A549 (cell line): ENCODE results near the gene BTBD7. TPM values are rescaled to one million over a fixed set of nuclear protein-coding genes. Genes with fewer than 3 reads are reported as not detected.

Experiments
- ATAC-seq, 2 experiments: fragments of 200-7000 bp in 1 of 2; fragments of >200 bp in 1 of 2; cut with Nextera tagmentation in 1 of 2; cut with Tn5 transposase in 1 of 2; 3 replicates each; pipeline versions ENCODE4 v1.8.0 to v1.9.1; 2018 to 2020; ENCODE audit warnings: mild to moderate bottlenecking in 1 of 2, moderate library complexity in 1 of 2
- CTCF ChIA-PET: fragments of 300-600 bp; sonication (Branson Sonifier 250); formaldehyde crosslinking; extraction: SDS; loops from one replicate; lab custom pipeline; 2021; ENCODE audit warnings: antibody characterized with exemption, inconsistent platforms; lab: Yijun Ruan, JAX
- POLR2A ChIA-PET: fragments of 350-600 bp; formaldehyde crosslinking; extraction: SDS; loops from one replicate; lab custom pipeline; 2021; ENCODE audit warnings: antibody characterized with exemption, inconsistent platforms; lab: Yijun Ruan, JAX
- DNase-seq, 2 experiments: peaks; one replicate each; pipeline versions ENCODE4 v3.0.0 to v3.0.0-alpha.2; 2011 to 2016; ENCODE audit warnings: low read depth in 1 of 2, low spot score in 1 of 2
- FAIRE-seq: peaks from 2 replicates; lab custom pipeline; 2011; peaks lifted over from hg19 to GRCh38; lab: Jason Lieb, UNC
- H3K27ac ChIP-seq, 2 experiments: fragments of >200 bp; sonication (Bioruptor Twin); formaldehyde crosslinking; 3 replicates each; pipeline ENCODE4 v1.5.1; 2016 to 2017
- H3K4me1 ChIP-seq: fragments of >200 bp; sonication (Bioruptor Twin); formaldehyde crosslinking; 3 replicates; pipeline ENCODE4 v1.6.1; 2016
- H3K4me2 ChIP-seq: fragments of >200 bp; sonication (Bioruptor Twin); formaldehyde crosslinking; 3 replicates; pipeline ENCODE4 v1.6.1; 2016
- H3K4me3 ChIP-seq: fragments of >200 bp; sonication (Bioruptor Twin); formaldehyde crosslinking; 3 replicates; pipeline ENCODE4 v1.5.1; 2016
- H3K9me3 ChIP-seq: fragments of >200 bp; sonication (Bioruptor Twin); formaldehyde crosslinking; 3 replicates; pipeline ENCODE4 v1.6.1; 2016
- BHLHE40 ChIP-seq: IDR thresholded peaks from 2 replicates; pipeline ENCODE4 v1.6.1; 2012; ENCODE audit warnings: low read depth, low read length, inconsistent platforms
- CEBPB ChIP-seq, 2 experiments: fragments of >200 bp in 1 of 2; sonication (Bioruptor Twin) in 1 of 2; formaldehyde crosslinking in 1 of 2; IDR thresholded peaks; 2 replicates each; pipeline ENCODE4 v1.6.1; 2012 to 2016
- CHD2 ChIP-seq: fragments of 150-350 bp; IDR thresholded peaks from 2 replicates; pipeline ENCODE4 v1.6.1; 2014; ENCODE audit warnings: low read length; ENCODE audit not compliant: partially characterized antibody
- FOXS1 ChIP-seq: fragments of 250-450 bp; sonication (Bioruptor Pico); IDR thresholded peaks from 2 replicates; pipeline ENCODE4 v1.5.0; 2020; ENCODE audit warnings: mild to moderate bottlenecking, moderate library complexity
- GATA3 ChIP-seq: IDR thresholded peaks from 2 replicates; pipeline ENCODE4 v1.6.1; 2012; ENCODE audit warnings: borderline replicate concordance
- HDAC2 ChIP-seq: fragments of 200-600 bp; sonication (generic); IDR thresholded peaks from 2 replicates; pipeline ENCODE4 v1.6.1; 2016
- HEYL ChIP-seq: fragments of 250-450 bp; sonication (Bioruptor Pico); IDR thresholded peaks from 2 replicates; pipeline ENCODE4 v1.8.0; 2021; ENCODE audit warnings: mild to moderate bottlenecking, moderate library complexity
- HOXB5 ChIP-seq: fragments of 250-450 bp; sonication (Bioruptor Pico); IDR thresholded peaks from 2 replicates; pipeline ENCODE4 v1.5.0; 2020; ENCODE audit warnings: mild to moderate bottlenecking, moderate library complexity
- JUN ChIP-seq, 2 experiments: fragments of >200 bp; sonication (Bioruptor Twin); formaldehyde crosslinking; IDR thresholded peaks; 2 replicates in 1 of 2; 3 replicates in 1 of 2; pipeline ENCODE4 v1.6.1; 2016 to 2017
- KDM5A ChIP-seq: fragments of 200-600 bp; sonication (generic); IDR thresholded peaks from 2 replicates; pipeline ENCODE4 v1.6.1; 2016; ENCODE audit warnings: antibody characterized with exemption, mild to moderate bottlenecking
- MAFK ChIP-seq: fragments of 450-650 bp; IDR thresholded peaks from 2 replicates; pipeline ENCODE4 v1.6.1; 2014; ENCODE audit not compliant: partially characterized antibody
- MAZ ChIP-seq: fragments of 150-350 bp; IDR thresholded peaks from 2 replicates; pipeline ENCODE4 v1.6.1; 2014; ENCODE audit warnings: antibody characterized with exemption, low read depth, low read length, borderline replicate concordance
- MYC ChIP-seq: IDR thresholded peaks from 2 replicates; pipeline ENCODE4 v1.6.1; 2012; ENCODE audit warnings: mild to moderate bottlenecking, inconsistent platforms, low read length, improper control_type of control experiment, borderline replicate concordance
- NR3C1 ChIP-seq: fragments of >200 bp; sonication (Bioruptor Twin); formaldehyde crosslinking; IDR thresholded peaks from 3 replicates; pipeline ENCODE4 v1.6.1; 2017
- PHF8 ChIP-seq: fragments of 200-600 bp; sonication (generic); IDR thresholded peaks from 2 replicates; pipeline ENCODE4 v1.6.1; 2016; ENCODE audit warnings: low read depth, mild to moderate bottlenecking, antibody characterized with exemption, moderate library complexity, borderline replicate concordance
- POLR2A ChIP-seq: IDR thresholded peaks from 2 replicates; pipeline ENCODE4 v1.6.1; 2012; ENCODE audit warnings: mild to moderate bottlenecking, low read length
- RAD21 ChIP-seq, 2 experiments: fragments of >200 bp in 1 of 2; sonication (Bioruptor Twin) in 1 of 2; formaldehyde crosslinking in 1 of 2; IDR thresholded peaks in 1 of 2; conservative IDR thresholded peaks in 1 of 2; 2 replicates in 1 of 2; 3 replicates in 1 of 2; pipeline ENCODE4 v1.6.1; 2012 to 2018; ENCODE audit warnings: inconsistent platforms in 1 of 2
- RARB ChIP-seq: fragments of 250-450 bp; sonication (Bioruptor Pico); IDR thresholded peaks from 2 replicates; pipeline ENCODE4 v1.8.0; 2021; ENCODE audit warnings: mild to moderate bottlenecking, moderate library complexity
- RCOR1 ChIP-seq: fragments of 150-350 bp; IDR thresholded peaks from 2 replicates; pipeline ENCODE4 v1.6.1; 2014; ENCODE audit warnings: antibody characterized with exemption, low read length, low read depth
- SREBF2 ChIP-seq: fragments of 450-650 bp; IDR thresholded peaks from 2 replicates; pipeline ENCODE4 v1.6.1; 2014; ENCODE audit warnings: mild to moderate bottlenecking, moderate library complexity
- ZNF302 ChIP-seq: fragments of 250-450 bp; sonication (Bioruptor Pico); IDR thresholded peaks from 2 replicates; pipeline ENCODE4 v1.9.0; 2021; ENCODE audit warnings: inconsistent platforms, mild to moderate bottlenecking, moderate library complexity
- WGBS: methylation state at CpG from one replicate; pipeline ENCODE4 v1.1.6; 2017; ENCODE audit errors: missing lambda C conversion rate; 5-methylcytosine and 5-hydroxymethylcytosine counted together
- polyA minus RNA-seq: library from RNA; depleted of rRNA, polyadenylated mRNA; stranded (reverse); fragments of >200 nt; gene quantifications from 2 replicates; pipeline ENCODE4 v1.2.3, GENCODE V29; 2011; rRNA and poly(A)+ RNA removed
- polyA plus RNA-seq, 4 experiments: library from polyadenylated mRNA; depleted of rRNA in 3 of 4; stranded (reverse); fragments of >200 nt; fragmentation: RNase III in 1 of 4; extraction: RNeasy Plus Mini Kit Qiagen cat#74134 plus additional on column Dnase treatment in 1 of 4; gene quantifications; 2 replicates in 3 of 4; 3 replicates in 1 of 4; pipeline ENCODE4 v1.2.3, GENCODE V29; 2011 to 2017
- TF ChIP-seq, protein P1 (sequence below): fragments of 200-600 bp; sonication (generic); IDR thresholded peaks from 2 replicates; pipeline ENCODE4 v1.6.1; 2016; ENCODE audit warnings: antibody characterized with exemption, mild to moderate bottlenecking, moderate library complexity
- TF ChIP-seq, protein P2 (sequence below): IDR thresholded peaks from 2 replicates; pipeline ENCODE4 v1.6.1; 2012
- TF ChIP-seq, protein P3 (sequence below): fragments of >200 bp; sonication (Bioruptor Twin); formaldehyde crosslinking; IDR thresholded peaks from 2 replicates; pipeline ENCODE4 v1.6.1; 2016
- TF ChIP-seq, protein P4 (sequence below): IDR thresholded peaks from 2 replicates; pipeline ENCODE4 v1.6.1; 2012; ENCODE audit warnings: low read depth, borderline replicate concordance
- TF ChIP-seq, protein P5 (sequence below): fragments of 450-650 bp; IDR thresholded peaks from 2 replicates; pipeline ENCODE4 v1.6.1; 2014; ENCODE audit warnings: antibody characterized with exemption
- TF ChIP-seq, protein P6 (sequence below): IDR thresholded peaks from 2 replicates; pipeline ENCODE4 v1.6.1; 2012

The BTBD7 gene, protein sequence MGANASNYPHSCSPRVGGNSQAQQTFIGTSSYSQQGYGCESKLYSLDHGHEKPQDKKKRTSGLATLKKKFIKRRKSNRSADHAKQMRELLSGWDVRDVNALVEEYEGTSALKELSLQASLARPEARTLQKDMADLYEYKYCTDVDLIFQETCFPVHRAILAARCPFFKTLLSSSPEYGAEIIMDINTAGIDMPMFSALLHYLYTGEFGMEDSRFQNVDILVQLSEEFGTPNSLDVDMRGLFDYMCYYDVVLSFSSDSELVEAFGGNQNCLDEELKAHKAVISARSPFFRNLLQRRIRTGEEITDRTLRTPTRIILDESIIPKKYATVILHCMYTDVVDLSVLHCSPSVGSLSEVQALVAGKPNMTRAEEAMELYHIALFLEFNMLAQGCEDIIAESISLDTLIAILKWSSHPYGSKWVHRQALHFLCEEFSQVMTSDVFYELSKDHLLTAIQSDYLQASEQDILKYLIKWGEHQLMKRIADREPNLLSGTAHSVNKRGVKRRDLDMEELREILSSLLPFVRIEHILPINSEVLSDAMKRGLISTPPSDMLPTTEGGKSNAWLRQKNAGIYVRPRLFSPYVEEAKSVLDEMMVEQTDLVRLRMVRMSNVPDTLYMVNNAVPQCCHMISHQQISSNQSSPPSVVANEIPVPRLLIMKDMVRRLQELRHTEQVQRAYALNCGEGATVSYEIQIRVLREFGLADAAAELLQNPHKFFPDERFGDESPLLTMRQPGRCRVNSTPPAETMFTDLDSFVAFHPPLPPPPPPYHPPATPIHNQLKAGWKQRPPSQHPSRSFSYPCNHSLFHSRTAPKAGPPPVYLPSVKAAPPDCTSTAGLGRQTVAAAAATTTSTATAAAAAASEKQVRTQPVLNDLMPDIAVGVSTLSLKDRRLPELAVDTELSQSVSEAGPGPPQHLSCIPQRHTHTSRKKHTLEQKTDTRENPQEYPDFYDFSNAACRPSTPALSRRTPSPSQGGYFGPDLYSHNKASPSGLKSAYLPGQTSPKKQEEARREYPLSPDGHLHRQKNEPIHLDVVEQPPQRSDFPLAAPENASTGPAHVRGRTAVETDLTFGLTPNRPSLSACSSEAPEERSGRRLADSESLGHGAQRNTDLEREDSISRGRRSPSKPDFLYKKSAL
- polyA plus RNA-seq (2011; rRNA removed), result 17.4 and 18.9 TPM in 2 replicates
- polyA plus RNA-seq (2012; cell fraction: cytosol; rRNA removed), result 7.8 and 9.5 TPM in 2 replicates
- 8.5 and 8.6 TPM in 2 replicates for polyA plus RNA-seq (2012; cell fraction: nucleus; rRNA removed)
- 11.1 to 11.5 TPM (median 11.4 TPM) in 3 replicates for polyA plus RNA-seq (2017; fragmentation: RNase III; extraction: RNeasy Plus Mini Kit Qiagen cat#74134 plus additional on column Dnase treatment)
- 38.1 and 42.6 TPM in 2 replicates for polyA minus RNA-seq

DNA sequence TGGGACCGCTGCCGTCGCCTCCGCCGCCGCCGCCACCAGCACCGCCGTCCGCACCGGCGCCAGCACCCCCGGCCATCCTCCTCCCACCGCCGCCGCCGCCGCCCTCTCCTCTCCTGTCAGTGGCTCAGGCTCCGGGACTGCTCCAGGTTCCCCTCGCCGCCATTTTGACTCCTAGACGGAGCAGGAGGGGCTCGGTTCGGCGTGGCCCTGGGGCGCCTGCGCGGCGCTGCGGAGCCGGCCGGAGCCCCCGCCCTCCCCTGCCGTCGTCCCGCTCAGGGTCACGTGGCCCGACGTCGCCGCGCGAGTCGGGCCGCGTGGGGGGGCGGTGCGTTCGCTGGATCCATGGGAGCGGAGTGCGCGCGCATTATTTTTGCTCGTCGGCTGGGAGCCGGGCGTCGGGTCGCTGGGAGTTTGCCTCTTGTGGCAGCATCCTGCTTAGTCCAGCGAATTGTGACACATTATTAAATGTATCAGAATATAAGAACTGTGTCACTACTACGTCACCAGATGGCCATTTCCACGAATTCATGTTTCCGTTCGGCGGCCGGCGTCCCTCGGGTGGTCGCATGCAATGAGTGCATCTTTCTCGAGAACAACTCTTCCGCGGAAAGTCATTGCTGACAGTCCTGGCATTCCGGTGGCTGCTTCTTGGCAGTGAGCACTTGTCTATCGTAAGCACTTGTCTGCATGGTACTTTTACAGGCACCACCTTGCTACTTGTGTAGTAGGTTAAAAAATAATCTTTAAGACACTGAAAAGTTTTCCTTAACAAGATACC, at the start of gene BTBD7:
BTBD7 (minus strand) TSS at position 184 of the 778 bp plus-strand sequence. CDS start 36,985 bp downstream, outside the sequence.
- DNase-seq, result peak; percentile 93 to 96
- peak within 1 kb of the TSS; percentile 91 to 99 for H3K27ac ChIP-seq
- H3K9me3 ChIP-seq, result no peaks in the 10 kb centered on the region; the same call in 2 of the 3 replicates
- peaks cover 30% of the 10 kb centered on the region for H3K4me1 ChIP-seq
- H3K4me3 ChIP-seq, result peak within 1 kb of the TSS; percentile 84
- ATAC-seq, result peak; percentile 89 to 94
- POLR2A ChIA-PET, result no interaction called here
- 3% methylated on average over 27 of the region's 74 CpGs for WGBS
- CTCF ChIA-PET, result no interaction called here
- FAIRE-seq, result no peak
- peak within 1 kb of the TSS; percentile 97 for H3K4me2 ChIP-seq
- TF ChIP-seq HOXB5 (CRISPR knock-in tag), result no peak
- TF ChIP-seq RAD21 (conservative IDR thresholded peaks at IDR 0.05 in 1 of 2, IDR thresholded peaks at IDR 0.05 in 1 of 2), result peak in 1 of 2 experiments; percentile 30; a peak in 1 of 5 replicates
- peak; percentile 22; the same call in 1 of the 2 replicates for TF ChIP-seq GATA3
- TF ChIP-seq, protein P1, sequence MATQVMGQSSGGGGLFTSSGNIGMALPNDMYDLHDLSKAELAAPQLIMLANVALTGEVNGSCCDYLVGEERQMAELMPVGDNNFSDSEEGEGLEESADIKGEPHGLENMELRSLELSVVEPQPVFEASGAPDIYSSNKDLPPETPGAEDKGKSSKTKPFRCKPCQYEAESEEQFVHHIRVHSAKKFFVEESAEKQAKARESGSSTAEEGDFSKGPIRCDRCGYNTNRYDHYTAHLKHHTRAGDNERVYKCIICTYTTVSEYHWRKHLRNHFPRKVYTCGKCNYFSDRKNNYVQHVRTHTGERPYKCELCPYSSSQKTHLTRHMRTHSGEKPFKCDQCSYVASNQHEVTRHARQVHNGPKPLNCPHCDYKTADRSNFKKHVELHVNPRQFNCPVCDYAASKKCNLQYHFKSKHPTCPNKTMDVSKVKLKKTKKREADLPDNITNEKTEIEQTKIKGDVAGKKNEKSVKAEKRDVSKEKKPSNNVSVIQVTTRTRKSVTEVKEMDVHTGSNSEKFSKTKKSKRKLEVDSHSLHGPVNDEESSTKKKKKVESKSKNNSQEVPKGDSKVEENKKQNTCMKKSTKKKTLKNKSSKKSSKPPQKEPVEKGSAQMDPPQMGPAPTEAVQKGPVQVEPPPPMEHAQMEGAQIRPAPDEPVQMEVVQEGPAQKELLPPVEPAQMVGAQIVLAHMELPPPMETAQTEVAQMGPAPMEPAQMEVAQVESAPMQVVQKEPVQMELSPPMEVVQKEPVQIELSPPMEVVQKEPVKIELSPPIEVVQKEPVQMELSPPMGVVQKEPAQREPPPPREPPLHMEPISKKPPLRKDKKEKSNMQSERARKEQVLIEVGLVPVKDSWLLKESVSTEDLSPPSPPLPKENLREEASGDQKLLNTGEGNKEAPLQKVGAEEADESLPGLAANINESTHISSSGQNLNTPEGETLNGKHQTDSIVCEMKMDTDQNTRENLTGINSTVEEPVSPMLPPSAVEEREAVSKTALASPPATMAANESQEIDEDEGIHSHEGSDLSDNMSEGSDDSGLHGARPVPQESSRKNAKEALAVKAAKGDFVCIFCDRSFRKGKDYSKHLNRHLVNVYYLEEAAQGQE, result no peak
- no peak for TF ChIP-seq BHLHE40
- TF ChIP-seq POLR2A, result peak; percentile 53
- no peak for TF ChIP-seq HDAC2
- no peak for TF ChIP-seq HEYL (CRISPR knock-in tag)
- no peak for TF ChIP-seq RARB (CRISPR knock-in tag)
- TF ChIP-seq, protein P2, sequence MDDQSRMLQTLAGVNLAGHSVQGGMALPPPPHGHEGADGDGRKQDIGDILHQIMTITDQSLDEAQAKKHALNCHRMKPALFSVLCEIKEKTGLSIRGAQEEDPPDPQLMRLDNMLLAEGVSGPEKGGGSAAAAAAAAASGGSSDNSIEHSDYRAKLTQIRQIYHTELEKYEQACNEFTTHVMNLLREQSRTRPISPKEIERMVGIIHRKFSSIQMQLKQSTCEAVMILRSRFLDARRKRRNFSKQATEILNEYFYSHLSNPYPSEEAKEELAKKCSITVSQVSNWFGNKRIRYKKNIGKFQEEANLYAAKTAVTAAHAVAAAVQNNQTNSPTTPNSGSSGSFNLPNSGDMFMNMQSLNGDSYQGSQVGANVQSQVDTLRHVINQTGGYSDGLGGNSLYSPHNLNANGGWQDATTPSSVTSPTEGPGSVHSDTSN, result no peak
- TF ChIP-seq CEBPB (IDR thresholded peaks at IDR 0.05), result no peak
- TF ChIP-seq SREBF2, result no peak
- no peak for TF ChIP-seq CHD2
- TF ChIP-seq KDM5A, result peak; percentile 60; the same call in 1 of the 2 replicates
- peak; percentile 21 for TF ChIP-seq PHF8
- TF ChIP-seq NR3C1, result no peak
- peak in 1 of 2 experiments; percentile 69; a peak in 3 of 5 replicates for TF ChIP-seq JUN (IDR thresholded peaks at IDR 0.05)
- TF ChIP-seq, protein P3, sequence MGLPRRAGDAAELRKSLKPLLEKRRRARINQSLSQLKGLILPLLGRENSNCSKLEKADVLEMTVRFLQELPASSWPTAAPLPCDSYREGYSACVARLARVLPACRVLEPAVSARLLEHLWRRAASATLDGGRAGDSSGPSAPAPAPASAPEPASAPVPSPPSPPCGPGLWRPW, result no peak
- TF ChIP-seq, protein P4, sequence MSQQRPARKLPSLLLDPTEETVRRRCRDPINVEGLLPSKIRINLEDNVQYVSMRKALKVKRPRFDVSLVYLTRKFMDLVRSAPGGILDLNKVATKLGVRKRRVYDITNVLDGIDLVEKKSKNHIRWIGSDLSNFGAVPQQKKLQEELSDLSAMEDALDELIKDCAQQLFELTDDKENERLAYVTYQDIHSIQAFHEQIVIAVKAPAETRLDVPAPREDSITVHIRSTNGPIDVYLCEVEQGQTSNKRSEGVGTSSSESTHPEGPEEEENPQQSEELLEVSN, result peak; percentile 80
- no peak for TF ChIP-seq FOXS1 (CRISPR knock-in tag)
- TF ChIP-seq, protein P5, sequence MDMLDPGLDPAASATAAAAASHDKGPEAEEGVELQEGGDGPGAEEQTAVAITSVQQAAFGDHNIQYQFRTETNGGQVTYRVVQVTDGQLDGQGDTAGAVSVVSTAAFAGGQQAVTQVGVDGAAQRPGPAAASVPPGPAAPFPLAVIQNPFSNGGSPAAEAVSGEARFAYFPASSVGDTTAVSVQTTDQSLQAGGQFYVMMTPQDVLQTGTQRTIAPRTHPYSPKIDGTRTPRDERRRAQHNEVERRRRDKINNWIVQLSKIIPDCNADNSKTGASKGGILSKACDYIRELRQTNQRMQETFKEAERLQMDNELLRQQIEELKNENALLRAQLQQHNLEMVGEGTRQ, result peak; percentile 86
- TF ChIP-seq MAZ, result no peak
- TF ChIP-seq MAFK, result peak; percentile 46
- no peak for TF ChIP-seq ZNF302 (CRISPR knock-in tag)
- TF ChIP-seq, protein P6, sequence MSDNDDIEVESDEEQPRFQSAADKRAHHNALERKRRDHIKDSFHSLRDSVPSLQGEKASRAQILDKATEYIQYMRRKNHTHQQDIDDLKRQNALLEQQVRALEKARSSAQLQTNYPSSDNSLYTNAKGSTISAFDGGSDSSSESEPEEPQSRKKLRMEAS, result peak; percentile 74; the same call in 1 of the 2 replicates
- no peak for TF ChIP-seq RCOR1
- TF ChIP-seq MYC, result peak; percentile 29; the same call in 1 of the 2 replicates
